ENCODE measurements around the gene MPI.

MPI gene

GRCh38 chr15:74889883-74890664, at the start of gene MPI (continued):
- TF ChIP-seq PRDM4 (tag by site-specific recombination; IDR thresholded peaks at IDR 0.05) (0 out of 2 replicates have a peak, but pooled peaks have one; percentile 25), ZNF175 (tag by site-specific recombination; IDR thresholded peaks at IDR 0.05) (no peak), IKZF3 (tag by site-specific recombination; IDR thresholded peaks at IDR 0.05) (no peak), ZNF23 (tag by site-specific recombination; IDR thresholded peaks at IDR 0.05; ENCODE audit: borderline replicate concordance) (no peak), ZNF280D (tag by site-specific recombination; IDR thresholded peaks at IDR 0.05) (peak; percentile 85; the same call in 1 of the 2 replicates), ZNF558 (tag by site-specific recombination; IDR thresholded peaks at IDR 0.05) (no peak), ZNF747 (tag by site-specific recombination; IDR thresholded peaks at IDR 0.05) (no peak), AEBP2 (tag by site-specific recombination; IDR thresholded peaks at IDR 0.05; ENCODE audit: borderline replicate concordance) (no peak), ZNF292 (tag by site-specific recombination; IDR thresholded peaks at IDR 0.05; ENCODE audit: borderline replicate concordance, low read depth) (no peak), ZNF2 (tag by site-specific recombination; IDR thresholded peaks at IDR 0.05) (peak; percentile 86), ZBTB48 (tag by site-specific recombination; IDR thresholded peaks at IDR 0.05) (peak; percentile 86), ELK4 (IDR thresholded peaks at IDR 0.05; ENCODE audit: borderline replicate concordance, low read depth, low read length) (no peak), RBAK (tag by site-specific recombination; IDR thresholded peaks at IDR 0.05) (no peak), GLI4 (tag by site-specific recombination; IDR thresholded peaks at IDR 0.05) (peak; percentile 17; the same call in 1 of the 2 replicates), ZNF610 (tag by site-specific recombination; IDR thresholded peaks at IDR 0.05; ENCODE audit: borderline replicate concordance) (peak; percentile 92; the same call in 1 of the 2 replicates), ZNF692 (tag by site-specific recombination; IDR thresholded peaks at IDR 0.05) (peak; percentile 91), ZNF521 (tag by site-specific recombination; IDR thresholded peaks at IDR 0.05) (no peak), TRIM28 (IDR thresholded peaks at IDR 0.05; ENCODE audit: borderline replicate concordance, low read length) (no peak), ZNF548 (tag by site-specific recombination; IDR thresholded peaks at IDR 0.05) (no peak), SP7 (tag by site-specific recombination; IDR thresholded peaks at IDR 0.05) (peak; percentile 89), ZNF19 (tag by site-specific recombination; IDR thresholded peaks at IDR 0.05; ENCODE audit: low read depth) (no peak), ZNF16 (tag by site-specific recombination; IDR thresholded peaks at IDR 0.05; ENCODE audit: low read depth) (no peak), ZFP3 (tag by site-specific recombination; IDR thresholded peaks at IDR 0.05; ENCODE audit: low read depth) (no peak), ZNF776 (tag by site-specific recombination; IDR thresholded peaks at IDR 0.05; ENCODE audit: borderline replicate concordance) (no peak), ZNF157 (tag by site-specific recombination; IDR thresholded peaks at IDR 0.05) (no peak), ZBTB21 (tag by site-specific recombination; IDR thresholded peaks at IDR 0.05) (peak; percentile 81; the same call in 1 of the 2 replicates), ZNF248 (tag by site-specific recombination; IDR thresholded peaks at IDR 0.05) (no peak), ZNF10 (tag by site-specific recombination; IDR thresholded peaks at IDR 0.05) (peak; percentile 56; the same call in 1 of the 2 replicates), ZNF701 (tag by site-specific recombination; IDR thresholded peaks at IDR 0.05) (no peak), ZNF530 (tag by site-specific recombination; IDR thresholded peaks at IDR 0.05; ENCODE audit: low read depth) (no peak)

Measured in HEK293 (cell line).